Kidney (tissue), 14 donors: Measurements from ENCODE around the gene FAM78B. TPM values are rescaled to one million over a fixed set of nuclear protein-coding genes. Genes with fewer than 3 reads are reported as not detected.
A peak's percentile ranks its signal among the peaks of the same experiment; 100 is the strongest.

Experiments
- DNase-seq, 5 donors: peaks; one replicate each; pipeline ENCODE4 v3.0.0-alpha.2; 2013 to 2020
- FAIRE-seq: peaks from 2 replicates; lab custom pipeline; 2012; peaks lifted over from hg19 to GRCh38; lab: Jason Lieb, UNC
- H3K27ac ChIP-seq, 2 donors: one replicate each; pipeline ENCODE4 v1.7.0; 2013; ENCODE audit warnings: low read depth in 2 of 2, low read length in 2 of 2, inconsistent platforms in 1 of 2
- H3K27me3 ChIP-seq: one replicate; pipeline ENCODE4 v1.7.1; 2013; ENCODE audit warnings: low read length, inconsistent platforms; ENCODE audit not compliant: control insufficient read depth, insufficient read depth
- H3K36me3 ChIP-seq, 3 donors: one replicate each; pipeline versions ENCODE4 v1.7.0 to v1.7.1; 2013; ENCODE audit warnings: low read length in 3 of 3, control low read depth in 1 of 3, inconsistent platforms in 1 of 3; ENCODE audit not compliant: insufficient read depth in 3 of 3, control insufficient read depth in 2 of 3
- H3K4me1 ChIP-seq, 3 donors: one replicate each; pipeline versions ENCODE4 v1.7.0 to v1.7.1; 2013; ENCODE audit warnings: low read length in 3 of 3, inconsistent platforms in 1 of 3, low read depth in 1 of 3; ENCODE audit not compliant: control insufficient read depth in 2 of 3, insufficient read depth in 2 of 3
- H3K4me3 ChIP-seq, 3 donors: one replicate each; pipeline versions ENCODE4 v1.7.0 to v1.8.1; 2013; ENCODE audit warnings: low read length in 3 of 3, control low read depth in 1 of 3, inconsistent platforms in 1 of 3
- H3K9ac ChIP-seq, 3 donors: one replicate each; pipeline versions ENCODE4 v1.7.0 to v1.7.1; 2013; ENCODE audit warnings: low read length in 3 of 3, control low read depth in 1 of 3, inconsistent platforms in 1 of 3
- H3K9me3 ChIP-seq, 3 donors: one replicate each; pipeline versions ENCODE4 v1.7.0 to v1.7.1; 2013; ENCODE audit warnings: low read length in 3 of 3, control low read depth in 1 of 3, inconsistent platforms in 1 of 3; ENCODE audit not compliant: control insufficient read depth in 2 of 3, insufficient read depth in 1 of 3
- intact Hi-C: fragments of 100-400 bp; cut with DNase I; formaldehyde crosslinking; loops from one replicate; pipeline ENCODE4 v1.11.1; 2022
- microRNA-seq: library from miRNA; unstranded; fragments of <30 nt; microRNA quantifications from one replicate; pipeline ENCODE4 v1.2.0, GENCODE V29; 2020
- polyA plus RNA-seq: library from polyadenylated mRNA; stranded (reverse); fragments of 350-450 nt; fragmentation: Illumina TruSeq; extraction: RNeasy Lipid Tissue Mini Kit (QIAGEN cat#74804); gene quantifications from one replicate; pipeline ENCODE4 v1.2.3, GENCODE V29; 2014; ENCODE audit warnings: low read depth, low replicate concordance; ENCODE audit not compliant: insufficient read depth
- total RNA-seq: library from RNA; stranded (reverse); fragmentation: NEBNext Ultra II Directional; extraction: Animal tissue kit (Norgen Biotek cat#: 25700); gene quantifications from one replicate; pipeline ENCODE4 v1.2.1, GENCODE V29; 2021
- TF ChIP-seq, protein P1 (sequence below): IDR thresholded peaks from 3 replicates; pipeline ENCODE4 v1.5.1; 2012; ENCODE audit warnings: mild to moderate bottlenecking, moderate library complexity, borderline replicate concordance; ENCODE audit not compliant: insufficient read depth; ENCODE audit errors: extremely low read depth
- donor health status: control.
- donor health status: control.
- donor health status: control.
- donor health status: control.
- donor health status: control.
- donor health status: DM: yes; HTN: yes; CAD: no.
- donor health status: Normal renal cell carcinoma (clear cell type).

FAM78B gene
- total and polyA plus RNA-seq, 2 donors from 2014 or later, result 1.4 TPM

DNA sequence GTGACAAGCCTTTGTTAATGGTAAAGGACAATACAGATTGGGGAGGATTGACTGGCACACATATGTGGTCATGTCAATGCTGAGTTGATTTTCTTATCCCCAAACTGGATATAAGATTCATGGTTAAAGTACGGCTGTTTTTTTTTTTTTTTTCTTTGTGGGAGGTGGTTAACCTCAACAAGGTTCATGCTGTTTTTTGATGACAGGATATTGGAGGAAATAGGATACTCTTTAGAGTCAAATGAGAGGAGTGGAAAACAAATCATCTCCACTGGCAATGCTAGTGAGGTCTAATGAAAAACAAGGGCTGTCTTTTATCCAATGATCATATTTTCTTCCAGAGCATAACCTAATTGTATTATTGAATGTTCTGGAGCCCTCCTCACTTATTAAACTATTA is 140.2 kb downstream of the FAM78B start:
- no peaks in the 10 kb centered on the region for H3K9me3 ChIP-seq
- TF ChIP-seq, protein P1, sequence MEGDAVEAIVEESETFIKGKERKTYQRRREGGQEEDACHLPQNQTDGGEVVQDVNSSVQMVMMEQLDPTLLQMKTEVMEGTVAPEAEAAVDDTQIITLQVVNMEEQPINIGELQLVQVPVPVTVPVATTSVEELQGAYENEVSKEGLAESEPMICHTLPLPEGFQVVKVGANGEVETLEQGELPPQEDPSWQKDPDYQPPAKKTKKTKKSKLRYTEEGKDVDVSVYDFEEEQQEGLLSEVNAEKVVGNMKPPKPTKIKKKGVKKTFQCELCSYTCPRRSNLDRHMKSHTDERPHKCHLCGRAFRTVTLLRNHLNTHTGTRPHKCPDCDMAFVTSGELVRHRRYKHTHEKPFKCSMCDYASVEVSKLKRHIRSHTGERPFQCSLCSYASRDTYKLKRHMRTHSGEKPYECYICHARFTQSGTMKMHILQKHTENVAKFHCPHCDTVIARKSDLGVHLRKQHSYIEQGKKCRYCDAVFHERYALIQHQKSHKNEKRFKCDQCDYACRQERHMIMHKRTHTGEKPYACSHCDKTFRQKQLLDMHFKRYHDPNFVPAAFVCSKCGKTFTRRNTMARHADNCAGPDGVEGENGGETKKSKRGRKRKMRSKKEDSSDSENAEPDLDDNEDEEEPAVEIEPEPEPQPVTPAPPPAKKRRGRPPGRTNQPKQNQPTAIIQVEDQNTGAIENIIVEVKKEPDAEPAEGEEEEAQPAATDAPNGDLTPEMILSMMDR, result no peak
- intact Hi-C loops, result no loop called here
- no peaks in the 10 kb centered on the region for H3K4me1 ChIP-seq
- DNase-seq (peak in 2 of 5 donors; percentile 11 to 41), FAIRE-seq (no peak)
- H3K4me3 ChIP-seq, result no peak overlapping the region
- no peak overlapping the region for H3K9ac ChIP-seq
- H3K27me3 ChIP-seq, result no peaks in the 10 kb centered on the region
- no peak overlapping the region for H3K27ac ChIP-seq
- no peaks in the 10 kb centered on the region for H3K36me3 ChIP-seq

DNA sequence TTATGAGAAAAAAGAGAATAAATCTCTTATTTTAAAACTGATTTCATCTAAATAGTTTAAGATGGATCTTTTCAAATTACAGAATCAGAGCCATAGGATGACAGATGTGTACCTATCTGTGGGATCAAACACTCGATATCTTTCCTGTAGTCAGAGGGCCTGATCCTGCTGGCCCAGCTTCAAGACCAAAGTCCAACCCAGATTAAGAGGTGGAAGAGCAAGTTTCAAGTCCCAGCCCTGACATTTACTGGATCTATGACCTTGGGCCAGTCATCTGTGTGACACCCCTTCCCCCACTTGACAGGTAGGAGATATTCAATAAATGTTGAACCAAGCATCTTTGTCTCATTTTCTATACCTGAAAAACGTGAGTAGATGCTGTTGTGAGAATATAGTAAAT is 140.7 kb downstream of the FAM78B start:
- Histone ChIP-seq H3K27ac (no peak overlapping the region), H3K9ac (no peak overlapping the region), H3K4me1 (no peaks in the 10 kb centered on the region), H3K4me3 (no peak overlapping the region), H3K27me3 (no peaks in the 10 kb centered on the region), H3K36me3 (no peaks in the 10 kb centered on the region), H3K9me3 (no peaks in the 10 kb centered on the region)
- DNase-seq, result no peak
- TF ChIP-seq, protein P1, result no peak
- intact Hi-C loops, result no loop called here
- no peak for FAIRE-seq

DNA sequence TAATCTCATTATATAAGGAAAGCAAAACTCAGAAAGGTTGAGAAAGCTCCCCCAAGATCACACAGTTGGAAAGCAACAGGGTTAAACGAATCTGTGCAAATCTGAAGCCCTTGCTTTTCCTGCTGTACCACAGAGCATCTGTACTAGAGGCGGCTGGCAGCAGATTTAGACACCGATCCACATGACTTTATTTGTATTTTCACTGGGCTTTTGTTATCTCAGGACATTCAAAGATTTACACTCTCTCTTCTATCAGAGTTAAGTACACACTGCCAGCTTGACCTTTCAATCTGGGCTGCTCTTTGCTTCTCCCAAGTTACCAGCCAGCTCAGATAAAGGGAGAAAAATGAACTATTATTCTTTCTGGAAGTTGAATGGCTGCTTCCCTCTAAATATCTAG is 146.6 kb downstream of the FAM78B start:
- Histone ChIP-seq H3K4me3 (no peak overlapping the region), H3K4me1 (no peaks in the 10 kb centered on the region), H3K27ac (no peak overlapping the region), H3K36me3 (no peaks in the 10 kb centered on the region), H3K9ac (no peak overlapping the region), H3K9me3 (no peaks in the 10 kb centered on the region), H3K27me3 (no peaks in the 10 kb centered on the region)
- TF ChIP-seq, protein P1, result no peak
- FAIRE-seq (no peak), DNase-seq (no peak)
- intact Hi-C loops, result no loop called here

Small RNA genes within 50 kb of the gene (microRNA-seq; reads per million reads assigned to microRNA genes)
- not detected for gene MIR921
